ENCODE measurements around the gene TAF11L4.
"Not testable (repeated sequence)": the region's sequence is repeated elsewhere in the genome, so short reads cannot be mapped to it uniquely, and the experiment has no call there.

DNA sequence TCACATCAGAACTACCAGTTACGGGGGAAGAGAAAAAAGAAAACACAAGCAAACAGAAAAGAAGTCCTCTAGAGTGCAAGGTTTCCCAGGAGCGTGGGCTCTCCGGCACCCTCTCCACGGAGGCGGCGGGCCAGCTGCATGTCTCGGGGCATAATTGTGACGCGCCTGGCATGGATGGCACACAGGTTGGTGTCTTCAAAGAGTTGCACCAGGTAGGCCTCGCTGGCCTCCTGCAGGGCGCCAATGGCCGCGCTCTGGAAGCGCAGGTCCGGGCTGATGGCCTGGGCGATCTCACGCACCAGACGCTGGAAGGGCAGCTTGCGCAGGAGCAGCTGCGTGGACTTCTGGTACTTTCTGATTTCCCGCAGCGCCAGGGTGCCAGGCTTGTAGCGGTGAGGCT is 30.3 kb upstream of the TAF11L4 start:
- TF ChIP-seq, protein P1, sequence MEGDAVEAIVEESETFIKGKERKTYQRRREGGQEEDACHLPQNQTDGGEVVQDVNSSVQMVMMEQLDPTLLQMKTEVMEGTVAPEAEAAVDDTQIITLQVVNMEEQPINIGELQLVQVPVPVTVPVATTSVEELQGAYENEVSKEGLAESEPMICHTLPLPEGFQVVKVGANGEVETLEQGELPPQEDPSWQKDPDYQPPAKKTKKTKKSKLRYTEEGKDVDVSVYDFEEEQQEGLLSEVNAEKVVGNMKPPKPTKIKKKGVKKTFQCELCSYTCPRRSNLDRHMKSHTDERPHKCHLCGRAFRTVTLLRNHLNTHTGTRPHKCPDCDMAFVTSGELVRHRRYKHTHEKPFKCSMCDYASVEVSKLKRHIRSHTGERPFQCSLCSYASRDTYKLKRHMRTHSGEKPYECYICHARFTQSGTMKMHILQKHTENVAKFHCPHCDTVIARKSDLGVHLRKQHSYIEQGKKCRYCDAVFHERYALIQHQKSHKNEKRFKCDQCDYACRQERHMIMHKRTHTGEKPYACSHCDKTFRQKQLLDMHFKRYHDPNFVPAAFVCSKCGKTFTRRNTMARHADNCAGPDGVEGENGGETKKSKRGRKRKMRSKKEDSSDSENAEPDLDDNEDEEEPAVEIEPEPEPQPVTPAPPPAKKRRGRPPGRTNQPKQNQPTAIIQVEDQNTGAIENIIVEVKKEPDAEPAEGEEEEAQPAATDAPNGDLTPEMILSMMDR (conservative IDR thresholded peaks at IDR 0.05; ENCODE audit: low read depth, low read length), result not testable (repeated sequence)
- TF ChIP-seq EZH2 (IDR thresholded peaks at IDR 0.05; ENCODE audit: borderline replicate concordance, low read depth, low read length, poor library complexity, severe bottlenecking), result not testable (repeated sequence)
